Aorta (tissue), 5 donors: Measurements from ENCODE around the gene RAC2. TPM values are rescaled to one million over a fixed set of nuclear protein-coding genes. Genes with fewer than 3 reads are reported as not detected.

Experiments used
- ATAC-seq: fragments of 200-7000 bp; cut with Tn5 transposase; one replicate; pipeline ENCODE4 v1.9.1; 2022; ENCODE audit warnings: moderate library complexity; ENCODE audit not compliant: low FRiP score
- DNase-seq, 2 donors: peaks; one replicate each; pipeline ENCODE4 v3.0.0-alpha.2; 2020
- H3K27ac ChIP-seq, 2 donors: one replicate each; pipeline ENCODE4 v1.5.1; 2013; ENCODE audit warnings: low read length in 2 of 2, mild to moderate bottlenecking in 2 of 2, moderate library complexity in 2 of 2, control low read depth in 1 of 2, inconsistent platforms in 1 of 2, low read depth in 1 of 2
- H3K27me3 ChIP-seq, 2 donors: one replicate each; pipeline ENCODE4 v1.6.1; 2013; ENCODE audit warnings: control low read depth in 1 of 2, low read length in 1 of 2, mild to moderate bottlenecking in 1 of 2, moderate library complexity in 1 of 2; ENCODE audit not compliant: insufficient read depth in 2 of 2, control insufficient read depth in 1 of 2
- H3K36me3 ChIP-seq, 2 donors: one replicate each; pipeline ENCODE4 v1.6.1; 2013; ENCODE audit warnings: control low read depth in 1 of 2, low read length in 1 of 2, mild to moderate bottlenecking in 1 of 2; ENCODE audit not compliant: insufficient read depth in 2 of 2, control insufficient read depth in 1 of 2
- H3K4me1 ChIP-seq, 2 donors: one replicate each; pipeline ENCODE4 v1.6.1; 2013; ENCODE audit warnings: low read length in 2 of 2, control low read depth in 1 of 2, mild to moderate bottlenecking in 1 of 2, moderate library complexity in 1 of 2; ENCODE audit not compliant: insufficient read depth in 2 of 2, control insufficient read depth in 1 of 2
- H3K4me3 ChIP-seq, 2 donors: one replicate each; pipeline ENCODE4 v1.5.1; 2013; ENCODE audit warnings: low read length in 2 of 2, control low read depth in 1 of 2, mild to moderate bottlenecking in 1 of 2
- H3K9me3 ChIP-seq: one replicate; pipeline ENCODE4 v1.6.1; 2013; ENCODE audit warnings: mild to moderate bottlenecking, low read length; ENCODE audit not compliant: control insufficient read depth
- WGBS, 2 donors: extraction: QIAGEN DNeasy Blood & Tissue Kit; methylation state at CpG; one replicate each; pipeline ENCODE4 v1.1.7; 2013; 5-methylcytosine and 5-hydroxymethylcytosine counted together
- intact Hi-C, 2 donors: fragments of 100-400 bp; cut with DNase I; formaldehyde crosslinking; loops; one replicate each; pipeline versions ENCODE4 v1.14.2 to v1.15.0; 2022
- polyA plus RNA-seq, 2 donors: library from polyadenylated mRNA; stranded (reverse); fragments of 200-250 nt; gene quantifications; one replicate each; pipeline ENCODE4 v1.2.3, GENCODE V29; 2013
- total RNA-seq, 2 donors: library from RNA; stranded (reverse); fragmentation: NEBNext Ultra II Directional; extraction: Animal tissue kit (Norgen Biotek cat#: 25700); gene quantifications; one replicate each; pipeline ENCODE4 v1.2.1, GENCODE V29; 2021
- donor health status: healthy with polysubstance abuse.
- donor health status: Bipolar disorder and iron deficiency.
- donor health status: DM: no; HTN: no; CAD: no.
- donor health status: DM: no; HTN: no; CAD: no.
- donor health status: DM: yes; HTN: yes; CAD: no.

Gene RAC2
- total and polyA plus RNA-seq, 4 donors = 3.6 to 19.8 (median 15.7) TPM

DNA sequence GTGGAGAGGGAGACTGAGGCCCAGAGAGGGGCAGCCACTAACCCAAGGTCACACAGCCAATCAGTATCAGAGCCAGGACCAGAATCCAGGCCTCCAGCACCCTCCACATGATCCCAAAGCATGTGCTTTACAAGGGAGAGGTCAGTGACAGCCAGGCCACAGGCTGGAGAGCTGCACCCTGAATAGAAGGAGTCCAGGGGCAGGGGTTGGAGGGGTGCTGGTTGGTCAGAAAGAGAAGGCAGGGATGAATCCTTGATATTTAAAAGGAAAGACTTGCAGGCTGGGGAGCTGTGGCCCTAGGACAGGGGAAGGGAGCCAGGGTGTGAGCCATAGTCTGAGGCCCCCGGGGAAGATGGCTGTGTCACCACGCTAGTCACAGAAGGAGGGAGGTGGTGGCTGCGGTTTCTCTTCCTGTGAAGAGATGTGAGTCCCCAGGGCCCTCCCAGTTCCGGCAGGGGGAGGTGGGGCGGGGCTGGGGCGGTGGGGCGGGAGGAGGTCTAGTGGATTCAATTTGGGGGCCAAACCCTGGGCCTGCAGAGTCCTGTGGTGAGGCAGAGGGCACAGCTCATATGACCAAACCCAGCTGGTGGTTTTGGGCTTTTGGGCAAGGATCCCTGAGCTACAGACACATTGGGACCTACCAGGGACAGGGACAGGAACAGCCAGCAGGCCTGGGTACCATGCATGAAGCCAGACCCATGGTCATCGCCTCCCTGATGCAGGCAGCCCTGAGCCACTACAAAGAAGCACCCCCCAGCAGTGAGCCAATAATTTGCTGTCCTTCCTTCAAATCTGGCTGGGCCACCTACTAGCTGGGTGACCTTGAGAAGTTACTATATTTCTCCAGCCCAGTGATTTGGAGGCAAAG, 14.0 kb downstream of the RAC2 start:
- WGBS, 2 donors = 66 to 69% methylated on average over 8 of the region's 8 CpGs
- H3K4me1 ChIP-seq = no peaks in the 10 kb centered on the region
- no peaks in the 10 kb centered on the region for H3K36me3 ChIP-seq
- no peak overlapping the region for H3K4me3 ChIP-seq
- ATAC-seq = no peak
- no peaks in the 10 kb centered on the region for H3K27me3 ChIP-seq
- intact Hi-C loops = no loop called here
- no peaks in the 10 kb centered on the region for H3K9me3 ChIP-seq
- DNase-seq = peak; percentile 72 to 80
- H3K27ac ChIP-seq = no peak overlapping the region

DNA sequence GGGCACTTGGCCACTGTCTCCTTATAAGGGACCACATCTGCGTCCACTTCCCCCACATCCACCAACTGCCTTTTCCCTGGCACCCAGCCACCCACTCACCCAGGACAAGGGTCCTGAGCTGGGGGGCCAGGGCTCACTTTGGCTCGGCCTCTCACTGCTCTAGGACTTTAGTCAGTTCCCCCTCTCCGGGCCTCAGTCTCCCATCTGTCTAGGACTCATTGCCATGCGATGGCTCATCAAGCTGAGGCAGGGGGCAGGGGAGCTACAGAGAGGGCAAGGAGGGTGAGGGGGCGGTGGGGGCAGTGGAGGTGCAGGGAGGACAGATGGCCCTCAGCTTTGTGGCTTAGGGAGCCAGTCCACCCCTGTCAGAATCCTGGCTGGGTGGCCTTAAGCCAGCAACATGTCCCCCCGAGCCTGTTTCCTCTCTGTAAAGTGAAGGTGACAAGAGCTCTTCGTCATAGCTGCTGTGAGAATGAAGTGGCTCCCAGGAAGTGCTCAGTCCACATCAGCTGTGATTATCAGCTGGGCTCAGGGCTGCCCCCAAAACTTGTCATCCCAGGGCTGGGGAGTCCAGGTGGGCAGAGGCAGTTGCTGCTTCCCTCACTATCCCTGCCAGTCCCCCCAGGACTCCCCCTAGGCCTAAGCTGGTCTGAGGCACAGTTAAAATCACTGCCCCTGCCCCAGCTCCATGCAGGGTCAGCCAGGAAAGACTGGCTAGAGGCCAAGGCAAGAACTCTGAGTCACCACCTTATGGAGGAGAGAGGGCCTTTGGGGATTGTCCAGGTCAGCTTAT, 14.9 kb downstream of the RAC2 start:
- 64 to 69% methylated on average over 7 of the region's 7 CpGs for WGBS, 2 donors
- no peak overlapping the region for H3K4me3 ChIP-seq
- intact Hi-C loops = no loop called here
- DNase-seq = peak; percentile 48 to 70
- no peaks in the 10 kb centered on the region for H3K9me3 ChIP-seq
- H3K27me3 ChIP-seq = no peaks in the 10 kb centered on the region
- ATAC-seq = no peak
- H3K36me3 ChIP-seq = no peaks in the 10 kb centered on the region
- no peaks in the 10 kb centered on the region for H3K4me1 ChIP-seq
- no peak overlapping the region for H3K27ac ChIP-seq

DNA sequence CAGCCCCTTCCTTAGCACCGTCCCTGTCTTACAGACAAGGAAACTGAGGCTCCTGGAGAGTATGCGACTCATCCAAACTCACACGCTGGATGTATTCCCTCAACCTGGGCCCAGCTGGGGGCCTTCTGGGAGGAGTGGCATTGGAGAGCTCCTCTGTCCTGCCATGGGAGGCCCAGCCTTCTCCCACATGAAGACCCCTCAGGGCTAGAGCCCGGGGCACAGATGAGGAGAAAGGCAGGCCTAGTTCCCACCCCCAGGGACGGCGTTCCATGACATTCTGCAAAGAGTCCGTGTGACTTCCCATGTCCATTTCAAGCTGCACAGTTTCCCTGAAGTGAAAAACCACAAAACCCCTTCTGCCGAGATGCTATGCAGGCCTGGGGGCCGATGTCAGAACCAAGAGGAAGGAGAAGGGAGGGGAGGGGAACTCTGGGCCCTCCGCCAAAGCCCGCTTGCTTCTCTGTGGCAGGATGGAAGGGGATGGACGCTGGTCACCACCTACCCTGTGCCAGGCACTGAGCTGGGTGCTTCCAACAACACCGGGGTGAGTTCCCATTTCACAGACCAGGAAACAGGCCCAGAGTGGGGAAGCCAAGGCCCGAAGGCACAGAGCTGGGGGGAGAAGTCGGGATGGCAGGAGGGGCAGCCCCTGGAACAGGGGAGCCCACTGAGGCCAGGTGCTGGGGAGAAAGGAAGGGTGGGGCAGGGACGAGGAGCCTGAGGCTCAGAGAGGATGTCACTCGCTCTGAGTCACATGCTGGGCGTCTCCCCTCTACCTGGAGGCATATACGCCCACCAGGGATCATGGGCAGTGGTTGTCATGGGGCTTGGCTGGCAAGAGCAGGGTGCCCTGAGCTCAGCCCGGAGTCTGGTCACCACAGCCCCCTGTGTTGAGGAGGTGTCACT, 15.7 kb downstream of the RAC2 start:
- intact Hi-C loops = no loop called here
- Histone ChIP-seq H3K36me3 (no peaks in the 10 kb centered on the region), H3K4me1 (no peaks in the 10 kb centered on the region), H3K9me3 (no peaks in the 10 kb centered on the region), H3K27me3 (no peaks in the 10 kb centered on the region), H3K4me3 (no peak overlapping the region), H3K27ac (no peak overlapping the region)
- 58 to 63% methylated on average over 20 of the region's 20 CpGs for WGBS, 2 donors
- no peak for ATAC-seq
- DNase-seq = peak; percentile 74 to 83

DNA sequence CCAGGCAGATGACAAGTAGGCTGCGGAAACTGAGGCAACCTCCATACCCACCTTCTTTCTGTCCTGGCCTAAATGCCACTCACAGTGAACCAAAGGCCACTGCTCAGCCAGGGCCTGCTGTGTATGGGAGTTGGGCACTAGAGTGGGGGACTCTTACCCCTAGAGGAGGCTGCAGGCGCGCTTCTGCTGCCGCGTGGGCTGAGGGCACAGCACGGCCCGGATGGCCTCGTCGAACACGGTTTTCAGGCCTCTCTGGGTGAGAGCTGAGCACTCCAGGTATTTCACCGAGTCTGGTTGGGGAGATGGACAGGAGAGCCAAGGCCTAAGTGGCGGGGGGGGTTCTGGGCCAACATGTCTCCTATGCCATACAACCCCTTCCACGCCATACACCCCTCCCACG, 17.6 kb downstream of the RAC2 start:
- Histone ChIP-seq H3K9me3 (peaks cover 3% of the 10 kb centered on the region), H3K4me3 (no peak overlapping the region), H3K36me3 (no peaks in the 10 kb centered on the region), H3K27ac (no peak overlapping the region), H3K4me1 (no peaks in the 10 kb centered on the region), H3K27me3 (no peaks in the 10 kb centered on the region)
- 91 to 95% methylated on average over 14 of the region's 14 CpGs for WGBS, 2 donors
- intact Hi-C loops = no loop called here
- DNase-seq = peak in 1 of 2 donors; percentile 53
- ATAC-seq = no peak

DNA sequence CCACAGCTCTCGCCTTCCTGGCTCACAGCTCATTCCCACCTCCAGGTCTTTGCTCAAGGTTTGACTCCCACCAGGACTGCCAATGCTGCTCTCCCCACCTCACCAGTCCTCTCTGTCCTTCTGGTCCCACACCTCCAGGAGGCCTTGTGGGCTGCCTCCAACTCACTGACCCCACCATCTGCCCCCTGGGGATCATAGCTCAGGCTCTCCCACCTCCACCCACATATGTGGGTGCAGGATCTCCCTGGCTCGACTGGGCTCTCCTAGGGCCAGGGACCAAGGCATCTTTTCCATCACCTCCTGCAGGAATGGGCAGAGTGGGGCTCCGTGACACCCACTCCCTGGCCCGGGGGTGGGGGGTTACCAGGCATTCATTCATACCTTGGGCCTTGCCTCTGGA, 18.0 kb downstream of the RAC2 start:
- Histone ChIP-seq H3K27ac (no peak overlapping the region), H3K4me1 (no peaks in the 10 kb centered on the region)
- intact Hi-C loops = no loop called here

DNA sequence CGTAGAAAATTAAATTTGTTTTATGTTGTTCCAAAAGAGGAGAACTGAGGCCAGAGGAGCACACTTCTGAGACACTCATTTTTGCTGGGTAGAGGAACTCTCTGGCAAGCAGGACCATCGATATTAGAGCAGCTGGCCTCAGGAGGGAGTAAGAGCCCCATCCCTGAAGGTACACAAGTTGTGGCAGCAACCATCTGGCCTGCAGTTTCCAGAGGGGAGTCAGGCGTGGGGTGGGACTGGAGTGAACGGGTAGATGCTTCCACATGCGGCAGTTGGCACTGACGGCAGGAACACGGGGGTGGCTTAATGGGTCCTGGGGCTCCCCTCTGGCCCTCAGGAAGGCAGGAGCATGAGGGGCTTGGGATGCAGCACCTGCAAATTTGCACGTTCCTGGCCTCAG, 18.6 kb downstream of the RAC2 start:
- Histone ChIP-seq H3K27ac (no peak overlapping the region), H3K4me1 (no peaks in the 10 kb centered on the region), H3K36me3 (no peaks in the 10 kb centered on the region), H3K4me3 (no peak overlapping the region), H3K9me3 (peaks cover 3% of the 10 kb centered on the region), H3K27me3 (no peaks in the 10 kb centered on the region)
- ATAC-seq (no peak), DNase-seq (peak in 1 of 2 donors; percentile 58)
- intact Hi-C loops = no loop called here
- 61 to 64% methylated on average over 8 of the region's 8 CpGs for WGBS, 2 donors

More for the DNA sequence above, 18.0 kb downstream of the RAC2 start:
- Histone ChIP-seq H3K36me3 (no peaks in the 10 kb centered on the region), H3K4me3 (no peak overlapping the region), H3K27me3 (no peaks in the 10 kb centered on the region), H3K9me3 (peaks cover 3% of the 10 kb centered on the region)
- DNase-seq = no peak
- no peak for ATAC-seq
- WGBS, 2 donors = 80 to 85% methylated on average over 4 of the region's 4 CpGs

DNA sequence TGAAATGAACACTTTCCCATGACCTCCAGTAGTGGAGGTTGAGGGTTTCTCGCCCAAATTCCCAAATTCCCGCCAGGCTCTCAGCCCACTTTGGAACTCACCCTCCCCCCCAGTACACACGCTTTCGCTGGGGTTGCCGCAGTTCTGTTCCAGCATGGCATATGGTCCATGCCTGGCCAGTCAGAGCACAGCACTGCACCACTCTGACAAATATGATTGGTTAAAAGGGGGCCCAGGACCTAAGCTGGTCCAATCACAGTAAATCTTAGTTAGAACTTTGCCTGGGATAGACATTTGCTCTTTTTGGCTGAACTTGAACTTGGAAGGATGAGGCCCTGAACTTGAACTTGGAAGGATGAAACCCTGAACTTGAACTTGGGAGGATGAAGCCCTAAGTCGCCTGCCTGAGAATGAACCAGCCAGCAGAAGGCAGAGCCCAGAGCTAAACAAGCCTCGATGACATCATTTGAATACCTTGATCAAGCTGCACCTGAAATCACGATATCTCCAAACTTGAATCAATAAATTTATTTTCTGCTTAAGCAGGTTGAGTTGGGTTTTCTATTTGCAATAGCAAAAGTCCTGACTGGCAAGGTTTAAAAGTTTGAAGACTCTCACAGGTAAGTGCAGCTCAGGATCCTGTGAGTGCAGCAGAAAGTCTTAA, 19.2 kb downstream of the RAC2 start:
- no peaks in the 10 kb centered on the region for H3K36me3 ChIP-seq
- H3K9me3 ChIP-seq = peaks cover 3% of the 10 kb centered on the region
- WGBS, 2 donors = 43 to 45% methylated on average over 8 of the region's 8 CpGs
- intact Hi-C loops = no loop called here
- no peaks in the 10 kb centered on the region for H3K27me3 ChIP-seq
- ATAC-seq = no peak
- H3K4me1 ChIP-seq = no peaks in the 10 kb centered on the region
- no peak for DNase-seq
- H3K27ac ChIP-seq = no peak overlapping the region
- no peak overlapping the region for H3K4me3 ChIP-seq

DNA sequence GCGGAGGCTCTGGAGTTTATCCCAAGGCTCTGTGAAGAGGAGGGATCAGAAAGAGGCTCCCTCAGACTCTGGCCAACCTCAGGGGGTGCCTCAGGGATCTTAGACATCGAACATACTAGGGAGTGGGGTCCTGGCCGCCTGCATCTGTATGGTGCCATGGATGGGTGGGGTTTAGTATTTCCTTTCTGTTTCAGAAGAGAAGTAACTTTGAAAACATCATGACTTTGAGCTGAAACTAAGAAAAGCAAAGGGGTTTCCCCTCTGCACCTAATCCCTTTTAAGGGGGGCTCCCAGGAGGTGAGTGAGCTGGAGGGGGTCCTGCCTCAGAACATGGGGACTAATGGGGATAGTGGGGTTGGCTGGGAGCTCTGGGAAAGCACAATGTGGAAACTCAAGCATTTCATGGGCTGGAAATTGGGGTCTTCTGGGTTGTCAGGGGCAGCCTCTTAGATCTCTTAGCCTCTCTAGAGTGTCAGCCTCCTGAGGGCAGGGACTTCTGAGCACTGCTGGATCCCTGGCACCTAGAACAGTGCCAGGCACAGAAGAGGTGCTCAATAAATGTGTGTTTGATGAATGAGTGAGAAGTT, 20.0 kb downstream of the RAC2 start:
- Histone ChIP-seq H3K4me3 (no peak overlapping the region), H3K4me1 (no peaks in the 10 kb centered on the region), H3K27ac (no peak overlapping the region), H3K27me3 (no peaks in the 10 kb centered on the region), H3K36me3 (no peaks in the 10 kb centered on the region), H3K9me3 (peaks cover 3% of the 10 kb centered on the region)
- no peak for ATAC-seq
- no peak for DNase-seq
- intact Hi-C loops = no loop called here
- WGBS, 2 donors = 66 to 69% methylated on average over 3 of the region's 3 CpGs
